HAP-1 (cell line): ENCODE data around the gene NOX1.
"Not testable (repeated sequence)": the region's sequence is repeated elsewhere in the genome, so short reads cannot be mapped to it uniquely, and the experiment has no call there.

Experiments used
- DNase-seq, 2 experiments: peaks; one replicate each; pipeline ENCODE4 v3.0.0-alpha.2; 2016 to 2020; ENCODE audit warnings: low spot score in 2 of 2
- H3K27me3 ChIP-seq: fragments of 250-450 bp; sonication (Bioruptor Pico); 2 replicates; pipeline ENCODE4 v1.5.1; 2020; ENCODE audit warnings: low read depth, mild to moderate bottlenecking, moderate library complexity
- H3K36me3 ChIP-seq: fragments of 250-450 bp; sonication (Bioruptor Pico); replicated peaks from 2 replicates; pipeline ENCODE4 v1.5.1; 2020; ENCODE audit warnings: mild to moderate bottlenecking
- H3K4me1 ChIP-seq: fragments of 250-450 bp; sonication (Bioruptor Pico); 2 replicates; pipeline ENCODE4 v1.5.1; 2020; ENCODE audit warnings: mild to moderate bottlenecking
- H3K4me3 ChIP-seq: fragments of 250-450 bp; sonication (Bioruptor Pico); 2 replicates; pipeline ENCODE4 v1.5.1; 2020; ENCODE audit warnings: mild to moderate bottlenecking, moderate library complexity
- H3K9me3 ChIP-seq: fragments of 250-450 bp; sonication (Bioruptor Pico); 2 replicates; pipeline ENCODE4 v1.5.1; 2020; ENCODE audit warnings: mild to moderate bottlenecking, moderate library complexity
- in situ Hi-C: fragments of 300-500 bp; cut with MboI; formaldehyde crosslinking; loops from 3 replicates; pipeline ENCODE4 v1.14.3; 2020; ENCODE audit warnings: low sequenced_read_pairs, inconsistent platforms, mixed read lengths

The NOX1 gene

DNA sequence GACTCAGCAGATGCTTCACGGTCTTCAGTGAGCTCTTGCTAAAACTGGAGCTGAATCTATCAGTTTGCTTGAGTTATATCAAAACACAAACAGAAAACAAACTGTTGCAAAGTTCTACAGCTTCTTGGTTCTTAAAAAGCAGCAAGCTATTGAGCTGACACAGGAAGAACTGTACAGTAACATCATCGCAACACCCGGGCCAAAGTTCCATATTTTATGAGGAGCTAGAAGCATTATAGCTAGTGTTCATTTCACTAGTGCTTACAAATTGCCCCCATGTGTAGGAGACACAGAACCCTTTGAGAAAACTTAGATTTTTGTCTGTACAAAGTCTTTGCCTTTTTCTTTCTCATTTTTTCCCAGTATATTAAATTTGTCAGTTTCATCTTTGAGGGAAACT, 71.3 kb downstream of the NOX1 start:
- no peak for DNase-seq
- in situ Hi-C loops: no loop called here
- no peaks in the 10 kb centered on the region for H3K36me3 ChIP-seq
- no peak overlapping the region for H3K4me3 ChIP-seq
- H3K4me1 ChIP-seq: no peaks in the 10 kb centered on the region
- no peaks in the 10 kb centered on the region for H3K9me3 ChIP-seq
- H3K27me3 ChIP-seq: peaks cover 9% of the 10 kb centered on the region; the same call in 1 of the 2 replicates

DNA sequence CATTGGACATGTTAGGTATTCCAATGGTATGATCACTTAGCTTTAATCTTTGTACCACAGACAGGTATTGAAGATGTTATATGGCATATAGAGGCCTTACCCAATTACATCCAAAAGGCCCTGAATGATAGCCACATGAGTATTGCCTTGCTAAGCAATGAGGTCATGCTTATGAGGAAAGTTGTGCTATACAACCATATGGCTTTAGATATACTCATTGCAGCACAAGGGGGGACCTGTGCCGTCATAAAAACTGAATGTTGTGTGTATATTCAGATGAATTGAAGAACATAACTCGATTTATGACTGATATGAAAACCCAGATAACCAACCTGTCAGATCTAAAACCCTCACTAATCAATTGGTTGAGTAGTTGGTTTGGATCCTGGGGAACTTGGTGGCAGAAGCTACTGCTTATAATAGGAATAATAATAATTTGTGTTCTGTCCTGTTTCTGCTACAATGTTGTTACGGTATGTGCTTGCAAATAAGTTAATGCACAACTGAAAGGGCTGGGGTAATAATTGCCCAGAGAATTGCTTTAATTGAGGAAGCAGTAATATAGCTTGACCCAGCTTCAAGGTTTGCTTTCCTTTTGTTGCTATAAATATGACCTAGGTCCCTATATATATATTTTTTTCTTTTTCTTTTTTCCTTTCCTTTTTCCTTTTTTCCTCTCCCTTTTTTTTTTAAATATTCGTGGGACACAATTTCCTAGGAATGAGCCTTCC, 75.5 kb downstream of the NOX1 start:
- no peaks in the 10 kb centered on the region for H3K4me1 ChIP-seq
- DNase-seq: no peak
- in situ Hi-C loops: no loop called here
- H3K36me3 ChIP-seq: no peaks in the 10 kb centered on the region
- no peak overlapping the region for H3K4me3 ChIP-seq
- H3K27me3 ChIP-seq: peaks cover 8% of the 10 kb centered on the region; the same call in 1 of the 2 replicates
- no peaks in the 10 kb centered on the region for H3K9me3 ChIP-seq

DNA sequence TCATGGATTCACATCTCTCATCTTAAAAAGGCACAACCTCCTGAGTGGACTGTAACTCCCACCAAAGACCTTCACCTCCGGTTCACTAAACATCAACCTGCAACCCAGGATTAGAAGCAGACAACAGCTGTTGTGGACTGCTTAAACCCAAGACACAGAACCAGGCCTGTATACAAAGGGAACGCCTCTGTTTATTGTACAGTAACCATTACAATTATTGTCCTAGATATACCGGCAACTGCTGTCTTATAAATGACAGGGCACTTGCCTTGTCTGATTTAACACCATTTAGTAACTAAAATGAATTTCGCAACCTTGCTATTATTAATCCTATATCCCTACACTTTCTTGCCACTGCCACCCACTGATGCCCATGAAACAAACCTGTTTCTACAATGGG, 76.8 kb downstream of the NOX1 start:
- in situ Hi-C loops: no loop called here
- Histone ChIP-seq H3K27me3 (peaks cover 4% of the 10 kb centered on the region; the same call in 1 of the 2 replicates), H3K4me1 (no peaks in the 10 kb centered on the region), H3K9me3 (no peaks in the 10 kb centered on the region), H3K36me3 (no peaks in the 10 kb centered on the region), H3K4me3 (no peak overlapping the region)
- DNase-seq: no peak

DNA sequence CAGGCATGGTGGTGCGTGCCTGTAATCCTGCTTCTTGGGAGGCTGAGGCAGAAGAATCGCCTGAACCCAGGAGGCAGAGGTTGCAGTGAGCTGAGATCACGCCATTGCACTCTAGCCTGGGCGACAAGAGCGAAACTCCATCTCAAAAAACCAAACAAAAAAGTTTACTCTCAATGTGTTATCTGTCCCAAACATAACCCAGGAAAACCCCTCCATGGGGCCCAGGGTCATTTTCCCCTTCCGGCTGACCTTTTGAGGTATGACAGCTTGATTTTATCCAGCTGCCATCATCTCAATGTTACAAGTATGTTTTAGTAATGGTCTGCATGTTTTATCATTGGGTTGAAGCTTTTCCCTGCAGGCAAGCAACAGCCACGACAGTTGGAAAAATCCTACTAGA, 77.8 kb downstream of the NOX1 start:
- in situ Hi-C loops, H3K36me3 ChIP-seq, H3K27me3 ChIP-seq, H3K4me1 ChIP-seq, H3K9me3 ChIP-seq, DNase-seq, H3K4me3 ChIP-seq: not testable (repeated sequence)
